ENCODE measurements around the gene ANTKMT. TPM values are rescaled to one million over a fixed set of nuclear protein-coding genes. Genes with fewer than 3 reads are reported as not detected.
"Not testable (repeated sequence)": the region's sequence is repeated elsewhere in the genome, so short reads cannot be mapped to it uniquely, and the experiment has no call there.

Gene ANTKMT
- total RNA-seq, 1 experiment from 2014 or later, result 151 TPM

DNA sequence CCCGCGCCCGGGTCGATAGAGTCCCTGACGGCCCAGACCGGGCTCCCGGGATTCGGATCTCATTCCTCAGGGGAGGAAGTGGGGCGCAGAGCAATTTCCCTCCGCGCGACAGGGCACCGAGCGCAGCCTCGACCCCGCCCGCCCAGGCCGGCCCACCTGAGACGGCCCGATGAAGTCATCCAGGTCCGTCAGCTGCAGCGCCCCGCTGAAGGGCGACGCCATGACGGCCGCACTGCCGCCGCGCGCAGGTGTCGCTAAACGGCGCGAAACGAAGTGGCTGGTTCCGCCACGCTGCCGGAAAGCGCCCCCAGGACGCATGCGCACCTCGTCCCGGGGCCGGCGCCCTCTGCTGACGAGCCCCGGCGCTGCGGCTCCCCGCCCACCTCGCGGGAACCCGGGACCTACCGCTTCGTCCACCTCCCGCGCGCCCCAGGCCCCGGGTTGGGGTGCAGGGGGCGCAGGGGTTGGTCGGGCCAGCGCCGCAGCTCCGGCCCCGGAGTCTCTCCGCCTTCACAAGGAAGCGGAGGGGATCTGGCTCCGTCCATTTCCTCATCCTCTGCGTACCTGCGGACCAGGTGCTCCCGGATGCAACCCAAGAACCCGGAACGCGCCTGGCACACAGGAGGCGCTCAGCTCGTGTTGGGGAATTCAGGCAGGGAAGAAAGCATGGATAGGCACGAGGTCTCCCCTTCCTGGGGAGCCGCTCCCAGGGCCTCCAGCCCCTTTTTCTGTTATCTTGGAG is 20.0 kb downstream of the ANTKMT start, which contains the start of gene CIAO3:
CIAO3 (minus strand) TSS at position 234 of the 742 bp plus-strand sequence; CDS start at position 222, 12 bp downstream.
- peak; percentile 89 for DNase-seq (ENCODE audit: low spot score)

- no peak for DNase-seq (ENCODE audit: low spot score)
Observed at GRCh38 chr16:741986-742629, 21.2 kb downstream of the ANTKMT start.

GRCh38 chr16:742894-743293 is 21.9 kb downstream of the ANTKMT start:
- not testable (repeated sequence) for DNase-seq (ENCODE audit: low spot score)

- no peak for DNase-seq (ENCODE audit: low spot score)
Observed at GRCh38 chr16:743794-744500, 23.0 kb downstream of the ANTKMT start.

DNA sequence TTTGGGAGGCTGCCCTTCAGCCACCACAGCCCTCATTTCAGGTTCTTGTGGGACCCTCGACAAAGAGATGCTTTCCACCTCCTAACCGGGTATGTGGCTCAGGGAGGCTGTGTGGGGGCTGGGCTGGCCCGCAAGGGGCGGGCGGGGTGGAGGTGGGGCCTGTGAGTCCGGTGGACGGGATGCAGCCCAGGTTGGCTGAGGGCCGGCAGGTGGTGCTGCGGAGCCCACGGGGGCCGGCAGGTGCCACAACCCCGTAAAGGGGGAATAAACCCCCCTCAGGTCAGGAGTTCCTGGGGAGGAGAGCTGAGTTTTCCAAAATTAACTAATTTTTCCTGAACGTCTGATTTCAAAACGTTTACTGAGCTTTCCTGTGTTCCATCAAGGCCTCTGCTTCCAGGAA is 24.8 kb downstream of the ANTKMT start:
- peak; percentile 53 for DNase-seq (ENCODE audit: low spot score)

- no peak for DNase-seq (ENCODE audit: low spot score)
Observed at GRCh38 chr16:746637-747036, 25.7 kb downstream of the ANTKMT start.

- no peak for DNase-seq (ENCODE audit: low spot score)
Observed at GRCh38 chr16:747978-748746, 27.2 kb downstream of the ANTKMT start.

DNA sequence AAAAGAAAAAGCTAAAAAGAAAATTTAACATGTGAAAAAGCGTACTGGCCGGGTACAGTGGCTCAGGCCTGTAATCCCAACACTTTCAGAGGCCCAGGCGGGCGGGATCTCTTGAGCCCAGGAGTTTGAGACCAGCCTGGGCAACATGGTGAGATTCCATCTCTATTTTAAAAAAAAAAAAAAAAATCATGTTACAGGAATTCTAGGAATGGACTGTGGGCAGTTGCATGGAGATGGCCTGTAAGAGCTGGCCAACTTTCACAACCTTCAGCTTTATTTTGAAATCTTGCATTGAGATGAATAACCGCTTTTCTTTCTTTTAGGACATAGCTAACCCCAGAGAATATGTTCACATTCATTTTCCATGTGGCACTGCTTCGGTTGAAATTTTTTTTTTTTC is 28.1 kb downstream of the ANTKMT start:
- DNase-seq (ENCODE audit: low spot score), result no peak

- no peak for DNase-seq (ENCODE audit: low spot score)
Observed at GRCh38 chr16:750485-750884, 29.5 kb downstream of the ANTKMT start.

GRCh38 chr16:751152-752006 is 30.4 kb downstream of the ANTKMT start:
- no peak for DNase-seq (ENCODE audit: low spot score)

GRCh38 chr16:752007-752312 is 31.0 kb downstream of the ANTKMT start:
- no peak for DNase-seq (ENCODE audit: low spot score)

- not testable (repeated sequence) for DNase-seq (ENCODE audit: low spot score)
Observed at GRCh38 chr16:754121-754607, 33.2 kb downstream of the ANTKMT start.

- no peak for DNase-seq (ENCODE audit: low spot score)
Observed at GRCh38 chr16:754656-755055, 33.7 kb downstream of the ANTKMT start.

GRCh38 chr16:756428-756827 is 35.5 kb downstream of the ANTKMT start:
- DNase-seq (ENCODE audit: low spot score), result no peak

GRCh38 chr16:759110-759910 is 38.4 kb downstream of the ANTKMT start:
- peak; percentile 56 for DNase-seq (ENCODE audit: low spot score)

DNA sequence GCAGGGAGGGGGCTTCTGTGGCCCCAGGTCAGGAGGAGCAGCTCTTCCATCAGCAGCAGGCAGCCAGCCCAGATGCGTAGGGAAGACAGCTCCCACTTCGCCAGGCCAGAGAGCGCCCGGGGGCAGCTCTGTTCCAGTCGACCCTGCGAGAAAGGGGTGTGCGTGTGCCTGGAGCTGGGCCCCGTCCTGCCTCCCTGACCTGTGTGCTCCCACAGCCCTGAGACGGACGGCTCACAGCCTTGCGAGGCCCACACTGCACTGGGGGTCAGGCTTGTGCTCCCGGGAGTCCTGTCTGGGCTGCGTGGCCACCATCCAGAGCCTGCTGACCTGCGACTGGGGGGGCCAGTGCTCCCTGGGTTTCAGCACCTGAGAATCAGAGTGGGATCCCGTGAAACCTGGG is 39.1 kb downstream of the ANTKMT start:
- DNase-seq (ENCODE audit: low spot score), result no peak

DNA sequence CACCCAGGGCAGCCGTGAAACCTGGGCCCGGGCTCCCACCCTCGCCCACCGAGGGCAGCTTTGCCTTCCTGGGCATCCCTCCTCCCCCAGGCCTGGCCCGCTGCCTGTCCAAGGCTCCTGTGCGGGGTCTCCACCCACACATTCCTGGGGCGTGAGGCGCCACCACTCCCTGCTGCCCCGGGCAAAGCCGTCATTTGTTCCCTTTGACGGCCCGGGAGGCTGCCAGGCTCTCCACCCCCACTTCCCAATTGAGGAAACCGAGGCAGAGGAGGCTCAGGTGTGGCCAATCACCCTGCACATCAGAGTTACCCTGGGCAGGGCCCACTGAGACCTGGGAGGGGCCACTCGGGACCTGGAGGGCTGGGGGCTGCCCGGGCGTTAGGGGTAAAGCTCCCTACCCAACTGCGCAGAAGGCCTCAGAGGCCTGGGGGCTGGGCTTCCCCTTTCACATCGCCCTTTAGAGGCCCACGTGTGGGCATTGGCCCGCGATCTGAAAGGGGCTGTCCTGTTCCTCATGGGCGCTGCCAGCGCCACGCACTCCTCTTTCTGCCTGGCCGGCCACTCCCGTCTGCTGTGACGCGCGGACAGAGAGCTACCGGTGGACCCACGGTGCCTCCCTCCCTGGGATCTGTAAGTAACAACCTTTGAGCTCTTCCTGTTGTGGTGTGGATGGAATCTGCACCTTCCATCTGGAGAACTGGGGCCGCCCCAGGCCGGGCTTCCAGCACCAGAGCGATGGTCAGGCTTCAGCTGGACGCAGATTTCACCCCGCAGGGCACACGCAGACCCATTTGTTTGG is 39.8 kb downstream of the ANTKMT start, which contains the start of gene MSLN:
MSLN (plus strand) TSS at position 190 of the 799 bp plus-strand sequence. CDS start 1,947 bp downstream, outside the sequence.
- DNase-seq (ENCODE audit: low spot score), result no peak

DNA sequence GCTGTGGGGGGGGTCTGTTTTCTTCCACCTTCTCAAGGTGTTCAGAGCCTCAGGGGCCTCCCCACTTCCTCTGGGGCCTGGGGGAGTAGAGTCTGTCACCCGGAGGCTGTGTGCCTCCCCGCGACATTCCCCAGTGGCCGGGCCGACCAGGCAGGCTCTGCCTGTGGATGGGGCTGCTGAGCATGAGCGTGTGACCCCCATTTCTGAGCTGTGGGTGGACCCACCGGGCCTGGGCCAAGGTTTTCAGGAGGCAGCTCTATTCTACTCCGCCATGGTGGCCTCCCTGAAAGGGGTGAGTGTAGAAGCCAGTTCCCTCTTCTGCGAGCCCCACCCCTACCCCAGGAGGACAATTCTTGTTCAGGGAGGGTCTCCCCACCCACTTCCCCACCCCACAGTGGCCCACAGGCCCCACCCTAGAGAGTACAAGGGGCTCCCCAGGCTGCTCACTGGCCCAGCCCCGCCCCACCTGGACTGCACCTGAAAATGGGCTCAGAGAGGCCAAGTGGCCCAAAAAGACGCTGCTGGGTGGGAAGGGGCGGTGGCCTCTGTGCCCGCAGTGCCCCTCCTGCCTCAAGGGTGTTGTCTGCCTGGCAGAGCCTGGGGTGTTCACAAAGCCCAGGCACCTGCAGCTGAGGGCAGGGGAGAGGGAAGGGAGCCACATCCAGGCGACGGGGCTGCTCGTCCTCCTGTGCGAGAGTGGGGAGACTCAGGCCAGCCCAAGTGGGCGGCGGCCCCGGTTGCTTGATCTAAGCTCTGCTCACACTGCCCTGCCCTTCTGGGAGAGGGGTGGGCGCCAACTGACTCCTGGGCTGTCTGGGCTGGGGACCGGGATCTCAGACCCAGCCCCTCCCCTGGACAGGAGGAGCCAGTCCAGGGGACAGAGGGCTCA is 40.9 kb downstream of the ANTKMT start:
- DNase-seq (ENCODE audit: low spot score), result no peak

All from HT-29 (cell line).